ENCODE data around the gene POLR2J.
"Not testable (repeated sequence)": the region's sequence is repeated elsewhere in the genome, so short reads cannot be mapped to it uniquely, and the experiment has no call there.

POLR2J gene

DNA sequence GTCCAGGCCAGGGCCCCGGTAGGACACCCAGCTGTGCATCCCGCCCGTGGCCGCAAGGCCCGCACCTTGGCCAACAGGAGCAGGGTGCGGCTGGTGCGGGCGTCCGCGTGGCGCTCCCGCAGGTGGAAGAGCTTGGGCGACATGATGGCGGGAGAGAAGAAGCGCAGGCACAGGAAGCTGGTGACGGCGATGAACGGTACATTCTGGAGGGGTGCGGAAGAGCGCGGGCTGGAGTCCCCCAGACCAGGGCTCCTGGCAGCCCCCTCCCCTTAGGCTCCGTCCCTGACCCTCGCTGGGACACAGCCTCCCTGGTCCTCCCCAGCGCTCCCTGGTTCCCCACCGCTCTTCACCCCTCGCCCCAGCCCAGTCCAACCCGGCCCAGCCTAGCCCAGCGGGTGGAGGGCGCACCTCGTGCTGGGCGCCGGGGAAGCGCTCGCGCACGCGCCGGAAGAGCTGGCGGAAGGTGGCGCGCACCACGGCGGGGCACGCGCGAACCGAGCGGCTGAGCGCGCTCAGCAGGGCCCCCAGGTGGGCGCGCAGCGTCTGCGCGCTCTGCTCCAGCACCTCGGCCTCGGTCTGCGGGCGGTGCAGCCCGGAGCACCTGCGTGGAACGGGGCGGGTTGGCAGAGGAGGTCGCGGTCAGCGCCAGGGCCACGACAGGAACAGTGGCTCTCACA is 15.9 kb upstream of the POLR2J start:
- DNase-seq (ENCODE audit: low read depth), result not testable (repeated sequence)

GRCh38 chr7:102494026-102494425 is 15.3 kb upstream of the POLR2J start:
- DNase-seq (ENCODE audit: low read depth), result not testable (repeated sequence)

- DNase-seq (ENCODE audit: low read depth), result not testable (repeated sequence)
These were observed 14.7 kb upstream of the POLR2J start for GRCh38 chr7:102493220-102493935.

- not testable (repeated sequence) for DNase-seq (ENCODE audit: low read depth)
These were observed 11.9 kb upstream of the POLR2J start for GRCh38 chr7:102490529-102491075.

- DNase-seq (ENCODE audit: low read depth), result not testable (repeated sequence)
These were observed 5.6 kb upstream of the POLR2J start for GRCh38 chr7:102484317-102484716.

DNA sequence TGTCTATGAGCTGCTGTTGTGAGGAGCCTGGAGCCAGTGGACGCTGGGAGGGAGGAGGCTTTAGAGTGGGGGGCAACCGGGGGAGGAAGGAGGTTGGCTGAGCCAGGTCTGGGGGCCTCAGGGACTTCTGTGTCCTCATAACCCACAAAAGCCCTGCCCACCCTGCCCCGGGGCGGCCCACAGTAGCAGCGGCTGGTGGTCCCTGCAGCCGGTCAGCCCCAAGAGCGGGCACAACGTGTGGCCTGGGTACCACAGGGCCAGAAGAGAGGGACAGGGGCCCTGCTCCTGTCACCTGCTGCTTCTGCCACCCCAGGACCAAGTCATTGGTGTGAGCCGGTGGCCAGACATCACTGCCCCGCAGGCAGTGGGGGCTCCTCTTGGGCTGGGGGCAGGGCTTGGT is 3.2 kb upstream of the POLR2J start:
- not testable (repeated sequence) for DNase-seq (ENCODE audit: low read depth)

DNA sequence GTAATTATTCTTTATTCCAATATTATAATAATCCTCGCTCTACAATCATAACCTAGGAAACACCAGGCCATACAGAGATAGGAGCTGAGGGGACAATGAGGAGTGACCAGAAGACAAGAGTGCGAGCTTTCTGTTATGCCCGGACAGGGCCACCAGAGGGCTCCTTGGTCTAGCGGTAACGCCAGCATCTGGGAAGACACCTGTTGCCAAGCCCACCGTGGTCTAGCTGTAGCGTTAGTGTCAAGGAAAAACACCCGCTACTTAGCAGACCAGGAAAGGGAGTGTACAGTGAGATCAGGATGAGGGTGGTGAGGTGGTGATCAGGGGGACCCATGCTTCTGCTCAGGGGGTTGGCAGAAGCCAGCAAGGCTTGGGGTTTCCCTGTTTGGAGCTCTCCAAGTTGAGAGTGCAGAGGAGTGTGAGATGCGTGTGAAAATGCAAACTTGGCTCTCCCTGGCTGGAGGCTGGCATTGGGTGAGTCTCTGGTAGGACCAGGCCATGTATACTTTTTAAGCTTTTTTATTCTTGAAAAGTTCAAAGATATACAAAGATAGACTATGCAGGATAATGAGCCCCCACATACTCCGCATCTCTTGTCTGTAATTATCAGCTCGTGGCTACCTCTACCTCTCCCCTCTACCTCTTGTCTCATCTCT is 1.4 kb upstream of the POLR2J start:
- not testable (repeated sequence) for DNase-seq (ENCODE audit: low read depth)

DNA sequence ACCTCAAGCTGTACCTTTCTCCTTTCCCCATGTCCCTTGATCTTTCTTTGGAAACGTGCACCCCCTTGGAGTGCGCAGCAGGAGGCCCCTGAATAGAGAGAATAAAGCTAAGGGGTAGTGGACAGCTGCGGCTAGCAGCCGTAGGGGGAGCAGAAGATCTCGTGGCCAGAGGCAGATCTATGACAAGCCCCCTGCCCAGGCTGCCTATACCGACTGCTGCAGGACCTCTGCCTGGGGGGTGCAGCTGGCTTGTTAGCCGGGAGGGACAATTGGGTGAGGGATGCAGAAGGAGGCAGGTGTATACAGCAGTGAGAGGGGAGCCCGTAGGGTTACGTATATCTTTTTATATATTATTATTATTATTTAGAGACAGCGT is 475 bp upstream of the POLR2J start:
- not testable (repeated sequence) for DNase-seq (ENCODE audit: low read depth)

DNA sequence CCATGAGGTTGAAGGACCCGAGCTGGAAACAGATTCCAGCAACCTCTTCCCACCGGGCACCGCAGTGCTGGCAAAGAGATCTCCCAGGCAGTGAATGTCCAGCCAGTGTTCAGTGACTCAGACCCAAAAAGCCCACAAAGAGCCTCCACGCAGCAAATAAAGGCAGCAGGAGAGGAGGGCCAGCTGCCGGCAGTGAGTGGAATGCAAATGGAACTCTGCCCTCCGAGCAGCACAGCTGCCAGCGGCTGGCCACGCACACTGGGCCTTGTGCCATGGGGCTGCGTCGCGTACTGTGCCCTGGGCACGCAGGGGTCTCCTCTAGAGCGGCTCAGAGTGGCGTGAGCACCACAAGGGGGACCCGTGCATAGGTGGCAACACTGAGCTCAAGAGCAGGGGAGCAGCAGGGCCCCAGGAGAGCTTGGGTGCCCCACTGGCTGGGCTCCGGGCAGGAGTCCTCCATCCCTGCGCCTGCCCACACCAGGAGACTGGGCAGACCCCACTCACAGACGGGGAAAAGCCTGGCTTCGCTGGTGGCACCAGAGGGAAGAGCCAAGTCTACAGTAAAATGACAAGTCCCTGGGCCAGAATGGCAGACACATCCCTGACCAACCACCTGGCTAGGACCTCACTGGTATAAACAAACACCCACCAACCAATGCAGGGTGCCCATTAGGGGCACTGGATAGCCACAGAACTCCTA is 3.8 kb downstream of the POLR2J start:
- DNase-seq (ENCODE audit: low read depth), result not testable (repeated sequence)

GRCh38 chr7:102474116-102474515 is 4.6 kb downstream of the POLR2J start:
- DNase-seq (ENCODE audit: low read depth), result not testable (repeated sequence)

DNA sequence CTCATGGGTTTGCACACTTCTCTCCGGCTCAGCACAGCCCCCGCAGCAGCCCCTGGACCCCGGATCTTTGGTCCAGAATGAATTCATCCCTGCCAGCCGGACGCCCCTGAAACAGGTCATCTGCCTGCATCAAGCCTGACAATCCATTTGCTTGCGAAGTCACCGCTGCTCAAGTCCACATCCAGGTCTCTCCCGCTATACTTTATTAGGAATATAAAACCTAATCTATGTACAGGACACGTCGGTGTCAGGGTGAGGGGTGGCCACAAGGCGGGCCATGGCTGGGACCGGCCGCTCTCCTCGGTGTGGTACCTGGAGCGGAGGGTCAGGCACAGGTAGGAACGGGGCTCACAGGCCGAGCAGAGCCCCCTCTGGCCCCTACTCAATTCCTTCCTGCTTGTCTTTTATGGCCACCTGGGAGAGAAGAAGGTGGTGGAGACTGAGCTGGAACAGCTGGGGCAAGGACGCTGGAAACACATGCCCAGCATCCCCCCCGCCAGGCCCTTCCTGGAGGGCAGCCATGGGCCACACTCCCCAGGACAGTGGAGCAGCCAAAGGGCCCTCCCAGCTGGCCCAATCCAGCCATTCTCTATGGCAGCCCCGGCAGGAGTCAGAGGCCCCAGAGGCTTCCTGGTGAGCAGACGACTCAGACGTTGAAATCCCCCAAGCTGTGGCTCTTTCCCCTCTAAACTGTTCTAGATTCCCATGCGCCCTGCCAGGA is 5.3 kb downstream of the POLR2J start:
- DNase-seq (ENCODE audit: low read depth), result no peak

DNA sequence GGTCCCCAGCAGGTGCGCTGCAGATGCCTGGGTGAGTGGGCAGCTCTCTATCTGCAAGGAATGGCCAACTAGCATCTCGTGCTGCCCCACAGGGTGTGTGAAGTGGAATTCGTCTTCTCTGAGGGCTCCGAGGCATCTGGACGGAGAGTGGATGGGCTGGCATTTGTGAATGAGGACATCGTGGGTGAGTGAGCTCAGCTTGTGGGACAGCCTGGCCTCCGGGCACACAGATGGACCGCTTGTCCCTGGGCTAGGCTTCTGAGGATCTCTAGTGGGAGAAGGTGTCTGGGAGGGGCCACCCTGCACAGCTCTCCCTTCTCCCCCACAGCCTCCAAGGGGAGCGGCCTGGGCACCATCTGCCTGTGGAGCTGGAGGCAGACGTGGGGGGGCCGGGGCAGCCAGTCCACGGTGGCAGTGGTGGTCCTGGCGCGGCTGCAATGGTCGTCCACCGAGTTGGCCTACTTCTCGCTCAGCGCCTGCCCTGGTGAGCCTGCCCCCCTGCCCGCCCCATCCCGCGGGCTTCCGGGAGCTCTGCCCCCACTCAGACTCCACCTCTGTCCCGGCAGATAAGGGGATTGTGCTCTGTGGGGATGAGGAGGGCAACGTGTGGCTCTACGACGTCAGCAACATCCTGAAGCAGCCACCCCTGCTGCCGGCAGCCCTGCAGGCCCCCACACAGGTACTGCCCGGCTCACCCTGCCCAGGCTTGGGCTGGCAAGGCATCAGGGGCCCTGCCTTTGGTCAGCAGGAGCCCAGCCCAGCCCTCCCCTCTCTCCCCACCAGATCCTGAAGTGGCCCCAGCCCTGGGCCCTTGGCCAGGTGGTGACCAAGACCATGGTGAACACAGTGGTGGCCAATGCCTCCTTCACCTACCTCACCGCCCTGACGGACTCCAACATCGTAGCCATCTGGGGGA is 6.3 kb downstream of the POLR2J start:
- DNase-seq (ENCODE audit: low read depth), result no peak

DNA sequence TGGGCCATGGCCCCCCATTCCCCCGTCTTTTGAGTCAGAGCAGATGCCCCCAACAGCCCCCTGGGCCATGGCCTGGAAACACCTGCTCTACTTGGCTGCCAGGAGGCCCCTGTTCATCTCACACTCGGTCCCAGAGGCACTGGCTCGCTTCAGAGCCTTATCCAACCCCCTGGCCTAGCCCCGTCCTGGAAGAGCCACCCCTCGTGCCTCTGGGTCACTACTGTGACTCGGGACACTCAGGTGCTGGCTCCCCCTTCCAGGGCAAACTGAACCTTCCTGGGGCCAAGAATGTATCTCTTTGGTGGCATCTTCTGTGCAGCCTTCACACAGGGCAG is 7.0 kb downstream of the POLR2J start:
- DNase-seq (ENCODE audit: low read depth), result no peak

- DNase-seq (ENCODE audit: low read depth), result no peak
These were observed 8.5 kb downstream of the POLR2J start for GRCh38 chr7:102469972-102470825.

- no peak for DNase-seq (ENCODE audit: low read depth)
These were observed 9.3 kb downstream of the POLR2J start for GRCh38 chr7:102469351-102469971.

- no peak for DNase-seq (ENCODE audit: low read depth)
These were observed 10.0 kb downstream of the POLR2J start for GRCh38 chr7:102468478-102469350.

DNA sequence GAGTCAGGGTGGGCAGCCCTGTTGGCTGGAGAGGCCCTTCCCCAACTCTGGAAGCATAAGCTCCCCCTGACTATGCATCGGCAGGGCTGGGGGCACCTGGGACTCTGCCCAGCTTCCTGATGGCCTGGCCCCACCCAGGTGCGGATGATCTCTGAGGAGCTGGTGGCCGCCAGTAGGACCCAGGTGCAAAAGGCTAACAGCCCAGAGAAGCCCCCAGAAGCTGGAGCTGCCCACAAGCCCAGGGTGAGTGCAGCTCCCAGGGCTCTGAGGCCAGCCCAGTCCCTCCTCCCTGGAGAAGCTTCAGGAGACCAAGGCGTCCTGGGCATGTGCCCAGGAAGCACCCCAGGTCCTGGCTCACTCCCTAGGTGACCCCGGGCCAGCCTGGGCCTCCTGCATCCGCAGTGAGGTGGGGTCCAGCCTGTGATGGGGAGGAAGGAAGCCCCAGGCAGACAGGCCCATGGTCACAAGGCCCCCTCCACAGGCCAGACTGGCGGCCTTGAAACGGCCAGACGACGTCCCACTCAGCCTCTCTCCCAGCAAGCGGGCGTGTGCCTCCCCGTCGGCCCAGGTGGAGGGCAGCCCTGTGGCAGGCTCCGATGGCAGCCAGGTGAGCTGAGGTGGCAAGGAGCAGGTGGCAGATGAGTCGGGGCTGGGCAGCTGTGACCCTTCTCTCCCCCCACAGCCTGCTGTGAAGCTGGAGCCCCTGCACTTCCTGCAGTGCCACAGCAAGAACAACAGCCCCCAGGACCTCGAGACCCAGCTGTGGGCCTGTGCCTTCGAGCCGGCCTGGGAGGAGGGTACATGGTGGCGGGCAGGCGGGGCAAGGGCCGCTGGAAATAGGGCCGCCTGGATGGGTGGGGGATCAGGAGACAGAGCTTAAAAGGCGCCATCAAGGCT is 10.9 kb downstream of the POLR2J start:
- no peak for DNase-seq (ENCODE audit: low read depth)
